Calu3 (cell line): ENCODE measurements around the gene SLC16A9. TPM values are rescaled to one million over a fixed set of nuclear protein-coding genes. Genes with fewer than 3 reads are reported as not detected.

Experiments used
- BruUV-seq: library from RNA; stranded (reverse); fragments of 400-500 nt; replicated peaks from 2 replicates; lab custom pipeline; 2021; lab: Mats Ljungman, UMichigan
- CTCF ChIA-PET: fragments of 300-600 bp; sonication (Branson Sonifier 250); formaldehyde crosslinking; loops from one replicate; lab custom pipeline; 2022; ENCODE audit warnings: antibody characterized with exemption; lab: Charles Lee
- DNase-seq: peaks from one replicate; pipeline ENCODE4 v3.0.0; 2022
- H3K27ac Mint-ChIP-seq: one replicate; pipeline ENCODE4 v1.8.0; 2022; ENCODE audit warnings: mixed read lengths; ENCODE audit not compliant: unreplicated experiment
- H3K27me3 Mint-ChIP-seq: one replicate; pipeline ENCODE4 v1.8.0; 2022; ENCODE audit warnings: mixed read lengths; ENCODE audit not compliant: unreplicated experiment
- H3K36me3 Mint-ChIP-seq: one replicate; pipeline ENCODE4 v1.8.0; 2022; ENCODE audit warnings: mild to moderate bottlenecking, moderate library complexity, mixed read lengths; ENCODE audit not compliant: insufficient read depth, unreplicated experiment
- H3K4me1 Mint-ChIP-seq: one replicate; pipeline ENCODE4 v1.8.0; 2022; ENCODE audit warnings: mild to moderate bottlenecking, low read depth, mixed read lengths; ENCODE audit not compliant: unreplicated experiment
- H3K4me3 Mint-ChIP-seq: one replicate; pipeline ENCODE4 v1.8.0; 2022; ENCODE audit warnings: mild to moderate bottlenecking, low read depth, moderate library complexity, mixed read lengths; ENCODE audit not compliant: unreplicated experiment
- H3K9me3 Mint-ChIP-seq: one replicate; pipeline ENCODE4 v1.8.0; 2022; ENCODE audit warnings: low read depth, mixed read lengths; ENCODE audit not compliant: unreplicated experiment
- intact Hi-C: fragments of 100-400 bp; cut with micrococcal nuclease; formaldehyde crosslinking; loops from one replicate; pipeline ENCODE4 v1.10.0; 2022; ENCODE audit not compliant: unreplicated experiment
- total RNA-seq: library from RNA; stranded (reverse); gene quantifications from 2 replicates; pipeline ENCODE4 v1.2.3, GENCODE V29; 2022
- TF ChIP-seq, protein P1 (sequence below): fragments of 200-600 bp; IDR thresholded peaks from one replicate; pipeline ENCODE4 v1.8.0; 2022; ENCODE audit warnings: antibody characterized with exemption; ENCODE audit not compliant: unreplicated experiment

Gene SLC16A9
- total RNA-seq, 1 experiment from 2014 or later = 2.2 TPM

DNA sequence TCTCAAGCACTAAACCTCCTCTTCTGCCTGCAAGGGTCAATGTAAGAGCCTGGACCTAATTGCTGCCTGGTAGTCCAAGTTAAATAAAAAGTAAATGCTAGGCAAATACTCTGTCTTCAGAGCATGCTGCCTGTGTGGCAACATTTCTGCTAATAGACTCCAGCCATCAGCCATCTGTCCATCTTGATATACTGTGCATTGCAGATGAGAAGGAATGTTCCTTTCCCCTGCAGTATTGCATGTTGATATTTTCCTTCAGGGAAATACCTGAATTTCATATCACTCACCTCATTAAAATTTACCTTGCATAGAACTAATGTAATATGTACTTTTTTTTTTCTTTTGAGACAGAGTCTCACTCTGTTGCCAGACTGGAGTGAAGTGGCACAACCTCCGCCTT is 87.9 kb downstream of the SLC16A9 start:
- CTCF ChIA-PET = interaction anchor here (1.3 to 1.5 kb wide), 2 partner anchors 12 to 216 kb away, joined by 3 to 4 read pairs; no protein-coding TSS in a partner anchor

DNA sequence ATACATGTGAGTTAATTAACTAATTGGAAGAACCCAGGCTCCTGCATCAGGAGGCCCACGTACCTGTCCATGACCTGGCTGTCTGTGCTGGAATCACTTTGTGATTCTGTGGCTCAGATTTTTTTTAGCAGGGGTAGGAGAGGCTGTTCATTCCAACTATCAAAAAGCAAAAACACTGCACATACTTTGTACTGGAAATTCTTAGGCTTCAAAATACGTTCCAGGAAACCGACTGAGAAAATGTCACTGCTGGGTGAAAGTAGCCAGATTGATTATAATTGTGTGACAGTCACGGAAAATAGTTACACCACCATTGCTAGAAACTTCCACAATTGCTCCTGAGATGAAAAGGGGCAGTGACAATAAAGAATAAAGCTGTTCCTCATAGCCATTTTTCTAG is 91.0 kb downstream of the SLC16A9 start:
- no TSS peak for BruUV-seq
- no peaks in the 10 kb centered on the region for H3K4me1 Mint-ChIP-seq
- H3K27me3 Mint-ChIP-seq = peaks cover 56% of the 10 kb centered on the region
- no peak overlapping the region for H3K4me3 Mint-ChIP-seq
- TF ChIP-seq, protein P1, sequence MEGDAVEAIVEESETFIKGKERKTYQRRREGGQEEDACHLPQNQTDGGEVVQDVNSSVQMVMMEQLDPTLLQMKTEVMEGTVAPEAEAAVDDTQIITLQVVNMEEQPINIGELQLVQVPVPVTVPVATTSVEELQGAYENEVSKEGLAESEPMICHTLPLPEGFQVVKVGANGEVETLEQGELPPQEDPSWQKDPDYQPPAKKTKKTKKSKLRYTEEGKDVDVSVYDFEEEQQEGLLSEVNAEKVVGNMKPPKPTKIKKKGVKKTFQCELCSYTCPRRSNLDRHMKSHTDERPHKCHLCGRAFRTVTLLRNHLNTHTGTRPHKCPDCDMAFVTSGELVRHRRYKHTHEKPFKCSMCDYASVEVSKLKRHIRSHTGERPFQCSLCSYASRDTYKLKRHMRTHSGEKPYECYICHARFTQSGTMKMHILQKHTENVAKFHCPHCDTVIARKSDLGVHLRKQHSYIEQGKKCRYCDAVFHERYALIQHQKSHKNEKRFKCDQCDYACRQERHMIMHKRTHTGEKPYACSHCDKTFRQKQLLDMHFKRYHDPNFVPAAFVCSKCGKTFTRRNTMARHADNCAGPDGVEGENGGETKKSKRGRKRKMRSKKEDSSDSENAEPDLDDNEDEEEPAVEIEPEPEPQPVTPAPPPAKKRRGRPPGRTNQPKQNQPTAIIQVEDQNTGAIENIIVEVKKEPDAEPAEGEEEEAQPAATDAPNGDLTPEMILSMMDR = no peak
- no peak for DNase-seq
- H3K9me3 Mint-ChIP-seq = no peaks in the 10 kb centered on the region
- intact Hi-C loops = no loop called here
- CTCF ChIA-PET = no interaction called here
- H3K27ac Mint-ChIP-seq = no peak overlapping the region
- H3K36me3 Mint-ChIP-seq = no peaks in the 10 kb centered on the region

More for the DNA sequence above, 87.9 kb downstream of the SLC16A9 start:
- no peaks in the 10 kb centered on the region for H3K9me3 Mint-ChIP-seq
- peaks cover 58% of the 10 kb centered on the region for H3K27me3 Mint-ChIP-seq
- no peak overlapping the region for H3K27ac Mint-ChIP-seq
- peaks cover 7% of the 10 kb centered on the region for H3K4me1 Mint-ChIP-seq
- BruUV-seq = no TSS peak
- no peaks in the 10 kb centered on the region for H3K36me3 Mint-ChIP-seq
- TF ChIP-seq, protein P1 = no peak
- H3K4me3 Mint-ChIP-seq = no peak overlapping the region
- DNase-seq = no peak
- intact Hi-C loops = loop anchor here (1.0 to 5.0 kb wide), 2 partner anchors 381 to 669 kb away; no protein-coding TSS in a partner anchor

DNA sequence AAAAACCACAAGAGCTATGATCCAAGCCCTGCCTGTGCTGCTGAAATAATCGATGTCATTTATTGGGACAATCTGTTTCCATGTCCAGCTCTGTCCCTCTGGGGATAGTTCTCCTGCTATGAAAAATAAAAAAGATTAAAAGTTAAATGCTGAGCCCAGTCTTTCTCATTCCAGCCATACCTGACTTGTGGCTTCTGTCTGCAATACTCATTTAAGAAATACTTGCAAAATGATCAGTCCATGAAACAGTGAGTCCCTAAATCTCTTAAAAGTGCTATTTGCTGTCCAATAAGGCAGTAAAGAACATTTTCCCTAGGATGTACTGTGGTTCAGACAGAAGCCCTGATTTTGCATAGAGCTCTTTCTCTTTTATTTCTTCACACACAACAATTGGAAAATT is 91.7 kb downstream of the SLC16A9 start:
- TF ChIP-seq, protein P1 = no peak
- Mint-ChIP-seq H3K27ac (no peak overlapping the region), H3K4me1 (no peaks in the 10 kb centered on the region), H3K4me3 (no peak overlapping the region), H3K9me3 (no peaks in the 10 kb centered on the region), H3K36me3 (no peaks in the 10 kb centered on the region), H3K27me3 (peaks cover 49% of the 10 kb centered on the region)
- DNase-seq = no peak
- intact Hi-C loops = no loop called here
- CTCF ChIA-PET = no interaction called here
- BruUV-seq = no TSS peak

DNA sequence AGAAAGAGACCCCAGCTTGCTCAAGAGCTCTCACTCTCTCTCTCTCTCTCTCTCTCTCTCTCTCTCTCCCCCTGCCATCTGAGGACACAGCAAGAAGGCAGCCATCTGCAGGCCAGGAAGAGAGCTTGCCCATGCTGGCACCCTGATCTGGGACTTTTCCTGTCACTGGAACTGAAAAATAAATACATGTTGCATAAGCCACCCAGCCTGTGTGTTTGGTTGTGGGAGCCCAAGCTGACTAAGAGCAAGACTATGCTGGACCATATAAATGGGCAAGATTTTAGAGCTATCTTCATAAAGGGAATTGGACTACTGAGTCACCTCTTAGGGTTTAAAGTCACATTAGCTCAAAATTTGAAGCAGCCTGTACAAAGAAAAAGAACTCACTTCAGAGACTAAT is 98.6 kb downstream of the SLC16A9 start:
- Mint-ChIP-seq H3K9me3 (no peaks in the 10 kb centered on the region), H3K36me3 (no peaks in the 10 kb centered on the region), H3K4me3 (no peak overlapping the region), H3K4me1 (no peaks in the 10 kb centered on the region), H3K27ac (no peak overlapping the region), H3K27me3 (peaks cover 50% of the 10 kb centered on the region)
- TF ChIP-seq, protein P1 = no peak
- no TSS peak for BruUV-seq
- DNase-seq = no peak
- CTCF ChIA-PET = interaction anchor here (0.7 kb wide), 3 partner anchors 28 to 349 kb away, joined by 3 to 4 read pairs (median 3); no protein-coding TSS in a partner anchor
- intact Hi-C loops = no loop called here
